Stimulated activated CD4-positive, alpha-beta T cell treated with anti-CD3 and anti-CD28 coated beads, Interleukin-12 subunit alpha, Interleukin-12 subunit beta, amount 100 ng/mL, for 24 hours (primary cell): ENCODE data around the gene SLC38A5.
A peak's percentile ranks its signal among the peaks of the same experiment; 100 is the strongest.

Source experiments
- DNase-seq, 2 experiments: peaks; one replicate each; pipeline ENCODE4 v3.0.0-alpha.2; 2020; ENCODE audit warnings: low read depth in 2 of 2

The SLC38A5 gene

GRCh38 chrX:48491809-48492208 lies 21.7 kb upstream of the SLC38A5 start:
- DNase-seq, result no peak

- no peak for DNase-seq
These were observed 20.6 kb upstream of the SLC38A5 start for GRCh38 chrX:48490661-48491060.

DNA sequence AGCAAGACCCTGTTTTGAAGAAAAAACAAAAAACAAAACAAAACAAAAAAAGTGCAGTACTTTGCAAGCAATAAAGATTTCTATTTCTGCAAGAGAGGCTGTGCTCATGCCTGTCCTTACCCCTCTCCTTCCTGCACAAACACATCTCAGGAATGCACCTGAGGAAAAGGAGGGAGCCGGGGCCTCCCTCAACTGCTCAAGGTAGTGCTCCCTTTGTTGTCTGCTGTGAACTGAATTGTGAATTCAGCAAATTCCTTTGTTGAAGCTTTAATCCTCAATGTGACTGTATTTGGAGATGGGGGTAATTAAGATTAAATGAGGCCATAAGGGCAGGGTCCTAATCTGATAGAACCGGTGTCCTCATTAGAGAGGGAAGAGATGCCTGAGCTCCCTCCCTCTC lies 19.8 kb upstream of the SLC38A5 start:
- no peak for DNase-seq

DNA sequence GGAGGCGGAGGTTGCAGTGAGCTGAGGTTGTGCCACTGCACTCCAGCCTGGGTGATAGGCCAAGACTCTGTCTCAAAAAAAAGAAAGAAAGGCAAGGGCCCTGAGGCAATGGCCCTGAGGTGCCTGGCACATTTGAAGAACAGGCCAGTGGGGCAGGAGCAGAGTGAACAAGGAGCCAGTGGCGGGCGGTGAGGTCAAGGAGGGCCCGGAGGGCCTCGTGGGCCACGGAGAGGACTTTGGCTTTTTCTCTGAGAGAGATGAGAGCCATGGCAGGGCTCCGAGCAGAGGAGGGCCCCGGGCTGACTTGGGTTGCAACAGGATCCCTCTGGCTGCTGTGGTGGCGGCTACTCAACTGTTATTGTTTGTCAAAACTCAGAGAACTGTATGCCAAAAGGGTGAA lies 19.2 kb upstream of the SLC38A5 start:
- no peak for DNase-seq

DNA sequence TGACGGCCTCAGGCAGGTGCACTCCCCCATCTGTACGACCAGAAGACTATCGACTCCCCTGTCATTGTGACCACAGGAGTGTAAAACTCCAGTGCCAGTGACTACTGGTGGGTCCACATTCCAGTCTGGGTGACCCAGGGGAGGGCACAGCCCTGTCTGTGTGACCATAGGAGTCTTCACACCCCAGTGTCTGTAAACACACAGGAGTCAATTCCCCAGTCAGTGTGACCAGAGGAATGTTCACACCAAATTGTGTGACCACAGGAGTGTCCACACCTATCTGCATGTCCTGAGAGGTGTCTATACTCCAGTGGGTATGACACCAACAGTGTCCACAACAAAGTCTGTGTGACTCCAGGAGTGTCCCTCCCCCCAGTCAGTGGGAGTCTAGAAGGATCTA lies 18.0 kb upstream of the SLC38A5 start:
- DNase-seq, result no peak

DNA sequence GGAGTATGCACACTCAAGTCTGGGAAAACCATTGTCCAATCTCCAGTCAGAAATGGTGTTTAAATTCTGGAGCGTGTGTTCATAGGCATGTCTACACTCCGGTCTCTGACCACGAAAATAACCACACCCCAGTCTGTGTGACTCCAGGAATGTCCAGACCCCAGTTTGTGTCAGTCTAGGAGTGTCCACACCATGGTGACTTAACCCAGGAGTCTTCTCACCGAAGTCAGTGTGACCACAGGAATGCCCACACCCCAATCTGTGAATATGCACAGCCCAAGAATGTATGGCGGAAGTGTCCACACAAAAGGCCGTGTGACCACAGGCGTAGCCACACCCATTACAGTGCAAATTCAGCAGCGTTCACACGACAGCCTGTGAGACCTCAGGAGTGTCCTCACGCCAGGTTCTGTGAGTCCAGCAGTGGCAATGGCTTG lies 17.3 kb upstream of the SLC38A5 start:
- DNase-seq, result no peak

- no peak for DNase-seq
These were observed 12.5 kb upstream of the SLC38A5 start for GRCh38 chrX:48482526-48482925.

DNA sequence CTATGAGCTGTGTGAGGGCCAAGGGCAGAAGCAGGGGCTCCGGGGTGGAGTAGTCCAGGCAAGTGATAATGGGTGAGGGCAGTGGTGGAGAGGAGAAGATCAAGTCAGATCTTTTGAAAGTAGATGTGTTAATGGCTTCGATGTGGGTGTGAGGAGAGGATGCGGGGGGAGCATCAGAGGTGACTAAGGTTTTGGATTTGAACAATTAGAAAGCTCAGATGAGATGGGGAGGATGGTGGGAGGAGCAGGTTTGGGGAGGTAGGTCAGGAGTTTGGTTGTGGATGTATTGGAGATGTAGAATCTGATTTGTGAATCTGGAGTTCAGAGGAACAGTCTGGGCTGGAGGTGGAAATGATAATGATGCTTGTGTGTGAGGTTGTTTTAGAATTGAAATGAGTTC lies 10.5 kb upstream of the SLC38A5 start:
- DNase-seq, result no peak

GRCh38 chrX:48480142-48480541 lies 10.1 kb upstream of the SLC38A5 start:
- DNase-seq, result no peak

DNA sequence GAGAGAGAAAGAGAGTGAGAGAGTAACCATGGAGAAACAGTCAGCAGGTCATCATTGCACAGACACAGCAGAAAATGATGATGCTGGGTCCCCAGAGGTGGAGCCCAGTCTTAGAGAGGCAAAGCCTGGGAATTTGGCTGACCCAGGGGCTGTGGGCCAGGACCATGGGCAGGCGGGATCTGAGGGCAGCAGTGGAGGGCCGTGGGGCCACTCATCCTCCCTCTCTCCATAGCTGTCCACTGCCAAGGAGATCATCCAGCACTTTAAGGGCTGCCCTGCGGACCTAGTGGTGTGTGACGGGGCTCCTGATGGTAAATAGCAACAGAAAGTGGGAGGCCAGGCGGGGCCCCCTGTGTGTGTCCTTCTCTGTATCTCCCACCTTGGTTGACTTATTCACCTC lies 8.7 kb upstream of the SLC38A5 start:
- no peak for DNase-seq

- DNase-seq, result no peak
These were observed 8.1 kb upstream of the SLC38A5 start for GRCh38 chrX:48477960-48478755.

GRCh38 chrX:48476919-48477318 lies 6.9 kb upstream of the SLC38A5 start:
- no peak for DNase-seq

GRCh38 chrX:48475774-48476577 lies 5.9 kb upstream of the SLC38A5 start, which contains the start of gene FTSJ1:
Gene FTSJ1 (plus strand): TSS chrX:48476199. CDS start chrX:48478048, 1,849 bp downstream.
- peak; percentile 70 to 75 for DNase-seq

DNA sequence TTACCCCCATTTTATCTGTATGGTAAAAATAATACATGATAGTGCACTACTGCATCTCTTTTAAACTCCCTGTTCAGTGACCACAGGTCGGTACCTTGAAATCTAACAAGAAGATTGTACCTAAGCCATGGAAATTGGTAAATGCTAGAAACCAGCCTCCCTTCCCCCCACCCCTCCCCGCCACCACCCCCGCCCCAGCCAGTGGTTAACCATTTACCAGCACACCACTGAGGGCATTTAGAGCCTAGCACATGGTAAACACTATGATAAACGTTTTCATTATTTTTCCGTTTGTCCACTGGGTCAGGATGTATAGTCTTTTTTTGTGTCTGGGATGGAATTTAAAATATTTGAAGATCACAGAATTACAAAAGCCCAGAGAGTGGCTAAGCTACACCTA lies 5.2 kb upstream of the SLC38A5 start:
- no peak for DNase-seq

- DNase-seq, result no peak
These were observed 4.5 kb upstream of the SLC38A5 start for GRCh38 chrX:48474581-48474980.

DNA sequence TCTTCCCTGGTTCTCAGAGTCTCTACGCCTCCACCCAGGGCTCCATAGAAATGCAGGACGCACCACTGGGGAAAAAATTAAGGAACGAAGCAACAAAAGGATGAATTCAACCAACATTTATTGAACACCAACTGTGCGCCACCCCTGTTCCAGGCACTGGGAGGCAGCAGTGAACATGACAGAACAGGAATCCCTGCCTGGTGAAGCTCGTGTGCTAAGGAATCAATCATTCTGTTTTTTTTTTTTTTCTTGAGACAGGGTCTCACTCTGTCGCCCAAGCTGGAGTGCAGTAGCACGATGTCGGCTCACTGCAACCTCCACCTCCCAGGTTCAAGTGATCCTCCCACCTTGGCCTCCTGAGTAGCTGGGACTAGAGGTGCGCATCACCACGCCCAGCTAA lies 4.1 kb upstream of the SLC38A5 start:
- no peak for DNase-seq

DNA sequence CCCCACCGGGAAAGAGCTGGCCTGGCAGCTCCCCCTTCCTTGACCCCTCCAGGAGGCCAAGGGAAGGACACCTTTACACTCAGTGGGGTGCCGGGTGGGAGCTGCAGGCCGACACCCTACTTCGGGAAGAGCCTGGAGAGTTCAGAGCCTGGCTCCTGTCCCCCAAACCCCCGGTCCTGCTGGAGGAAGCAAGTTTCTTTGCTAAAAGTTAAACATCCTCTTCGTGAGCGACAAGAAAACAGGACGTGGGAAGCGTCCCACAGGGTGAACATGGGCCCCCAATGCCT lies 3.6 kb upstream of the SLC38A5 start:
- no peak for DNase-seq

DNA sequence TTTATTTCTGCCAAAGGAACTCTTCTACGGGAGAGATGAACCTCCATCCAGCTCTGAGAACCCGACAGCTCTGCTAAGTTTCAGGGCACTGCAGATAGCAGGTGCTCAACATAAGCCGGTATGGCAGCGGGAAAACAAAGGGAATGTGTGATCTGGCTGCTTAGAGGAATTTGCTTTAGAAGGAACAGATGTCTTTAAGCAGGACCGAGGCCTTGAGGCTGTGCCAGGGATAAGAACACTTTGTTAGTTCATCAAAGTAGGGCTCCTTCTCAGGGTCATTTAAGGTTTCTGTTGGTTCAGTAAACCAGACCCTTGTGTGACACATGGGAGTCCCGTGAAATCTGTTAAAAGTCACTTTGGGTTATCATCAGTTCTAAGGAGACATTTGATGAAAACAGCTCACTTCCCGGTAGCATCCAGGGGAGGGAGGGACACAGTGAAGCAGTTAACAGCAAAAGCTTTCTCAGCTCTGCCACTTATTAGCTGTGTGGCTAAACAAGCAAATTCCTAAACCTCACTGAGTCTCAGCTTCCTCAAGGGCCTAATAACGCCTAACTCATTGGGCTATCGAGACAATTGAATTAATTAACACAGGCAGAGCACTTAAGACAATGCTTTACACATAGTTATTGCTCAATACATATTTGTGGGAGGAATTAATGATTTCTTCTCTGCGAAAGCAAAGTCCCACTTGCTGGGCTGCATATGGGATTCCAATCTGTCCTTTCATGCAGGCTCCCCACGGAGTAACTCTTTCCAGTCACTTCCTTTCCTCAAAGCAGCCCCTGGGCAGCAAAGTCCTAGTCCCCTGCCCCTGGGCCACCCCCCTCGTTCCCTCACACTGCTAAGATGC lies 3.0 kb upstream of the SLC38A5 start:
- DNase-seq, result no peak

DNA sequence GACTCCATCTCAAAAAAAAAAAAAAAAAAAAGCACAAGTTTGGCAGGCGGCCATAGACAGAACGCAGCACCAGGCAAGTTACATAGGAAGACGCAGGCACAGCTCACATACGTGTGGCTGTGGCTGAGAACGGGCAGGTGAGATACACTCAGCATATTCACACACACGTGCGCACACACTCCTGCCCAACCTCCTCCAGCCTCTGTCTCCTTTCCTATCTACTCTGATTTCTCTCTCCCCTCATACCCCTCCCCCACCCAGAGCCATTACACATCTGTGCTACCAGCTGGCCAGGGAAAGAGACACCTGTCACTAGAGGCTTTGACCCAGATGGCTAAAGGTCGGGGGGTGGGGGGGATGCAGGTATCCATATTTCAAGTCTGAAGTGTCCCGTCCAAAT lies 2.2 kb upstream of the SLC38A5 start:
- DNase-seq, result no peak

DNA sequence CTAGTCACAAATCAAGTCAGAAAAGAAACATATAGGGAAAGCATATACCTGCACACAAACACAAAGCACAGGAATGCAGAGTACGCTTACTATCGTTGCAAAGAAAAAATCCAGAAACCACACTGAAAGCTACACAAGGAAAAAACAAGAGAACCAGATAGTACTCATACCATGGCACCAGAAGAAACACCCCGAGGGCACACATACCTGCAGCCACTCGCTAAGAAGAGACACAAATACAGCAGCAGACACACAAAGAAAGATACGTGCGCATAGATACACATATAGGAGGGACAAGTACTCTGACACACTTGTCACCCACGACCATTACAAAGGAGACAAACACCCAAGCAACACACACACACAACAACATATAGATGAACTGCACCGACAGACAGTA lies 1.4 kb upstream of the SLC38A5 start:
- DNase-seq, result no peak

GRCh38 chrX:48470833-48471118 lies 716 bp upstream of the SLC38A5 start:
- no peak for DNase-seq
